Chondrocyte (in vitro differentiated cells): ENCODE measurements around the gene SLC30A5. TPM values are rescaled to one million over a fixed set of nuclear protein-coding genes. Genes with fewer than 3 reads are reported as not detected.
"Not testable (repeated sequence)": the region's sequence is repeated elsewhere in the genome, so short reads cannot be mapped to it uniquely, and the experiment has no call there.

Source experiments
- DNase-seq: peaks from one replicate; pipeline ENCODE4 v3.0.0; 2021; ENCODE audit warnings: mixed read lengths, low spot score
- H3K27ac Mint-ChIP-seq: one replicate; pipeline ENCODE4 v1.8.0; 2021; ENCODE audit warnings: mild to moderate bottlenecking, moderate library complexity, mixed read lengths; ENCODE audit not compliant: unreplicated experiment
- H3K27me3 Mint-ChIP-seq: 2 replicates; pipeline ENCODE4 v1.8.0; 2021; ENCODE audit warnings: low read depth, mixed read lengths
- H3K36me3 Mint-ChIP-seq: 2 replicates; pipeline ENCODE4 v1.8.0; 2021; ENCODE audit warnings: low read depth, mixed read lengths
- H3K4me1 Mint-ChIP-seq: 2 replicates; pipeline ENCODE4 v1.8.0; 2021; ENCODE audit warnings: low read depth, mild to moderate bottlenecking, mixed read lengths
- H3K4me3 Mint-ChIP-seq: one replicate; pipeline ENCODE4 v1.8.0; 2021; ENCODE audit warnings: mild to moderate bottlenecking, moderate library complexity, mixed read lengths; ENCODE audit not compliant: unreplicated experiment
- H3K9me3 Mint-ChIP-seq: 2 replicates; pipeline ENCODE4 v1.8.0; 2021; ENCODE audit warnings: low read depth, mixed read lengths
- total RNA-seq: library from RNA; stranded (reverse); gene quantifications from 3 replicates; pipeline ENCODE4 v1.2.1, GENCODE V29; 2021
- TF ChIP-seq, protein P1 (sequence below): fragments of 200-600 bp; sonication (generic); IDR thresholded peaks from 2 replicates; pipeline ENCODE4 v1.5.0; 2021; ENCODE audit warnings: antibody characterized with exemption, mild to moderate bottlenecking, moderate library complexity

Gene SLC30A5
- total RNA-seq, 1 donor from 2014 or later: 75.1 TPM

GRCh38 chr5:69103521-69103920 is 9.7 kb downstream of the SLC30A5 start:
- no peak overlapping the region for H3K27ac Mint-ChIP-seq
- DNase-seq: no peak
- TF ChIP-seq, protein P1, sequence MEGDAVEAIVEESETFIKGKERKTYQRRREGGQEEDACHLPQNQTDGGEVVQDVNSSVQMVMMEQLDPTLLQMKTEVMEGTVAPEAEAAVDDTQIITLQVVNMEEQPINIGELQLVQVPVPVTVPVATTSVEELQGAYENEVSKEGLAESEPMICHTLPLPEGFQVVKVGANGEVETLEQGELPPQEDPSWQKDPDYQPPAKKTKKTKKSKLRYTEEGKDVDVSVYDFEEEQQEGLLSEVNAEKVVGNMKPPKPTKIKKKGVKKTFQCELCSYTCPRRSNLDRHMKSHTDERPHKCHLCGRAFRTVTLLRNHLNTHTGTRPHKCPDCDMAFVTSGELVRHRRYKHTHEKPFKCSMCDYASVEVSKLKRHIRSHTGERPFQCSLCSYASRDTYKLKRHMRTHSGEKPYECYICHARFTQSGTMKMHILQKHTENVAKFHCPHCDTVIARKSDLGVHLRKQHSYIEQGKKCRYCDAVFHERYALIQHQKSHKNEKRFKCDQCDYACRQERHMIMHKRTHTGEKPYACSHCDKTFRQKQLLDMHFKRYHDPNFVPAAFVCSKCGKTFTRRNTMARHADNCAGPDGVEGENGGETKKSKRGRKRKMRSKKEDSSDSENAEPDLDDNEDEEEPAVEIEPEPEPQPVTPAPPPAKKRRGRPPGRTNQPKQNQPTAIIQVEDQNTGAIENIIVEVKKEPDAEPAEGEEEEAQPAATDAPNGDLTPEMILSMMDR: no peak
- peaks cover 12% of the 10 kb centered on the region for H3K4me1 Mint-ChIP-seq
- peaks cover 22% of the 10 kb centered on the region for H3K36me3 Mint-ChIP-seq
- H3K9me3 Mint-ChIP-seq: no peaks in the 10 kb centered on the region
- H3K4me3 Mint-ChIP-seq: no peak overlapping the region
- no peaks in the 10 kb centered on the region for H3K27me3 Mint-ChIP-seq

- Mint-ChIP-seq H3K9me3 (no peaks in the 10 kb centered on the region), H3K4me3 (no peak overlapping the region), H3K27me3 (no peaks in the 10 kb centered on the region), H3K36me3 (peaks cover 29% of the 10 kb centered on the region), H3K27ac (peak overlapping the region; percentile 46), H3K4me1 (no peaks in the 10 kb centered on the region)
- DNase-seq: no peak
- TF ChIP-seq, protein P1: no peak
Observed at GRCh38 chr5:69105996-69106906, 12.4 kb downstream of the SLC30A5 start.

GRCh38 chr5:69108367-69108766 is 14.6 kb downstream of the SLC30A5 start:
- not testable (repeated sequence) for DNase-seq, H3K4me3 Mint-ChIP-seq, H3K27me3 Mint-ChIP-seq, H3K4me1 Mint-ChIP-seq, H3K9me3 Mint-ChIP-seq, H3K27ac Mint-ChIP-seq
- peaks cover 28% of the 10 kb centered on the region for H3K36me3 Mint-ChIP-seq

GRCh38 chr5:69113851-69114250 is 20.0 kb downstream of the SLC30A5 start:
- no peak overlapping the region for H3K4me3 Mint-ChIP-seq
- no peaks in the 10 kb centered on the region for H3K4me1 Mint-ChIP-seq
- H3K27ac Mint-ChIP-seq: no peak overlapping the region
- H3K27me3 Mint-ChIP-seq: no peaks in the 10 kb centered on the region
- TF ChIP-seq, protein P1: no peak
- no peaks in the 10 kb centered on the region for H3K9me3 Mint-ChIP-seq
- no peak for DNase-seq
- H3K36me3 Mint-ChIP-seq: peaks cover 21% of the 10 kb centered on the region

DNA sequence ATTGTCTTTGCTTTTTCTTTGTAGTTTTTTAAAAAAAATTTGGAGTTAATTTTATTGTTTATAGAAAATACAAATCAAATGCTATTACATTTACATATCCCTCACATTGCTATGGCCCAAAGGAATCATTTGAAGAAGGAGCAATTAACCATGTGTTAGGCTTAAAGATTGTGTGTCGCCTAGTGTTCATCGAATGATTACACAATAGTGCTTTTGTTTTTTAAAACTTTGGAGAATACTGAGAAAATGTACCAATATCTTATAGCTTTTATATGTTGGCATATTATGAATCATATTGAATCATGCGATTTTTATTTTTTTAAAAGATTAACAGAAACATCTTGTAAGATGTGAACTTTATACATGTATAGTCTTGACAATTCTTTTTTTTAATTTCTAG is 21.7 kb downstream of the SLC30A5 start:
- TF ChIP-seq, protein P1: no peak
- Mint-ChIP-seq H3K4me3 (no peak overlapping the region), H3K4me1 (no peaks in the 10 kb centered on the region), H3K27me3 (no peaks in the 10 kb centered on the region), H3K27ac (no peak overlapping the region), H3K9me3 (no peaks in the 10 kb centered on the region), H3K36me3 (peaks cover 21% of the 10 kb centered on the region)
- no peak for DNase-seq

DNA sequence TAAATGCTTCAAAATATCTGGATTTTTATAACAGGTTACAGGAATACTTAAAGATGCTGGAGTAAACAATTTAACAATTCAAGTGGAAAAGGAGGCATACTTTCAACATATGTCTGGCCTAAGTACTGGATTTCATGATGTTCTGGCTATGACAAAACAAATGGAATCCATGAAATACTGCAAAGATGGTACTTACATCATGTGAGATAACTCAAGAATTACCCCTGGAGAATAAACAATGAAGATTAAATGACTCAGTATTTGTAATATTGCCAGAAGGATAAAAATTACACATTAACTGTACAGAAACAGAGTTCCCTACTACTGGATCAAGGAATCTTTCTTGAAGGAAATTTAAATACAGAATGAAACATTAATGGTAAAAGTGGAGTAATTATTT is 35.6 kb downstream of the SLC30A5 start:
- H3K27me3 Mint-ChIP-seq: no peaks in the 10 kb centered on the region
- TF ChIP-seq, protein P1: no peak
- peaks cover 3% of the 10 kb centered on the region for H3K4me1 Mint-ChIP-seq
- no peaks in the 10 kb centered on the region for H3K9me3 Mint-ChIP-seq
- H3K27ac Mint-ChIP-seq: no peak overlapping the region
- H3K36me3 Mint-ChIP-seq: peaks cover 26% of the 10 kb centered on the region
- no peak overlapping the region for H3K4me3 Mint-ChIP-seq
- no peak for DNase-seq
